HG03457 (cell line): ENCODE results near the gene MYBPHL.

Experiments
- ATAC-seq: cut with Tn5 transposase; IDR thresholded peaks from one replicate; pipeline ENCODE4 v1.9.1; 2021; ENCODE audit warnings: moderate number of reproducible peaks; ENCODE audit not compliant: unreplicated experiment

The MYBPHL gene, protein sequence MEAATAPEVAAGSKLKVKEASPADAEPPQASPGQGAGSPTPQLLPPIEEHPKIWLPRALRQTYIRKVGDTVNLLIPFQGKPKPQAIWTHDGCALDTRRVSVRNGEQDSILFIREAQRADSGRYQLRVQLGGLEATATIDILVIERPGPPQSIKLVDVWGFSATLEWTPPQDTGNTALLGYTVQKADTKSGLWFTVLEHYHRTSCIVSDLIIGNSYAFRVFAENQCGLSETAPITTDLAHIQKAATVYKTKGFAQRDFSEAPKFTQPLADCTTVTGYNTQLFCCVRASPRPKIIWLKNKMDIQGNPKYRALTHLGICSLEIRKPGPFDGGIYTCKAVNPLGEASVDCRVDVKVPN

DNA sequence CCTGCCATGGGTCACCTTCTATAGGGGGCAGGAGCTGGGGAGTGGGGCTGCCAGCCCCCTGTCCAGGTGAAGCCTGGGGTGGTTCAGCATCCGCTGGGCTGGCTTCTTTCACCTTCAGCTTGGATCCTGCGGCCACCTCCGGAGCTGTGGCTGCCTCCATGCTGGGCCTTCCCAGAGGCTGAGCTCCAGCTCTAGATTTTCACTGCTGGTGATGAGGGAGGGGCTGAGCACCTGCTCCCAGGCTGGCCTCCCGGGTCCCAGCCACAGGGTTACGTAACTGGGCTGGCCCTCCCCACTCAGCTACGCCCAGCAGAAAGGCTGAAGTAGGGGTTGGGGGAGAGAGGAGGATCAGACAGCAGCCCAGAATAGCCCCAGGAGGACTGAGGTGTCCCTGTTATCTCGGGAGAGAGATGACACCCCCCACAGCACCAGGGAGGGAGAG is at the start of gene MYBPHL:
MYBPHL (minus strand) TSS at position 180 of the 442 bp plus-strand sequence; CDS start at position 160, 20 bp downstream.
- ATAC-seq, result no peak

DNA sequence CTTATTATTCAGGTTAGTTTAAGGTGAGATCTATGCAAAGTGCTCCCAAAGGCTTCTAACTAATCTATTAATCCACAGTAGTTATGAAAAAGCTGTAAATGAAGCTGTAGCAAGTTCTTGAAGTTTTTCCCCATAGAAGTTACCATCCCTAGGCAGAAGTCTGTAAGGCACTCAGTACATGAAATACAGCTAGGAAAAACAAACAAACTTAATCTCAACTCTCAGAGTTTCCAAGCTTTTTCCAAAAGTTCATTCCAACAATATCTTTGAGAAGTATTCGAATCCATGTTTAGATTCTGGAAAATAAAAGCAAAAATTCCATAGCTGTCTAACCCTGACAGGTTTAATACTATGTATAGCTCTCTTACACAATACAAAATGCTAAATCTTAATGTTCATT is 49.7 kb upstream of the MYBPHL start:
- ATAC-seq, result no peak

DNA sequence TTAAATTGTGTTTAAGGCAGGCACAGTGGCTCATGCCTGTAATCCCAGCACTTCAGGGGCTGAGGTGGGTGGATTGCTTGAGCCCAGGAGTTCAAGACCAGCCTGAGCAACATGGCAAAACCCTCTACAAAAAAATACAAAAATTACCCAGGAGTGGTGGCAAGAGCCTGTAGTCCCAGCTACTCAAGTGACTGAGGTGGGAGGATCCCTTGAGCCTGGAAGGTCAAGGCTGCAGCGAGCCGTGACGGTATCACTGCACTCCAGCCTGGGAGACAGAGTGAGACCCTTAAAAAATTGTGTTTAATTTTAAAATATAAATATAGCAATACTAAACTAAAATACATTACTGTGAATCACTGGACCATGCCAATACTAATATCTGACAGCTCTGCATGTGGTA is 48.1 kb upstream of the MYBPHL start:
- ATAC-seq, result no peak

DNA sequence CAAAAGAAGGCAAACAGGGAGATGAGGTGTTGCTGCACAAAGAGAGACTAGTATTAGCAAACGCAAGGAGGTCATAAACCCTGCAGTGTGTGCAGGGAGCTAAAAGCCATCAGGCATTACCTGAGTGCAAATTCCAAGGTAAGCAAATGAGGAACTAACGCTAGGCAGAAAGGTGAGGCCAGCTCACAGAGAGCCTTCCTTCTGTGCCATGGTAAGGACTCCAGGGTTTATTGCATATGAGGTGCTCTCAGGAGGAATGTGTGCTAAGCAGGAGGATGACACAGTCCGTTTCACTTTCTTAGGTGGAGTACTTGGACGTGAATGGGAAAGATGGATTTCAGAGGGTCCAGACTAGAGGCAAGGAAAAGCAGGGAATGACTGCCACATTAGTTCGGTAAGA is 44.6 kb upstream of the MYBPHL start:
- no peak for ATAC-seq

DNA sequence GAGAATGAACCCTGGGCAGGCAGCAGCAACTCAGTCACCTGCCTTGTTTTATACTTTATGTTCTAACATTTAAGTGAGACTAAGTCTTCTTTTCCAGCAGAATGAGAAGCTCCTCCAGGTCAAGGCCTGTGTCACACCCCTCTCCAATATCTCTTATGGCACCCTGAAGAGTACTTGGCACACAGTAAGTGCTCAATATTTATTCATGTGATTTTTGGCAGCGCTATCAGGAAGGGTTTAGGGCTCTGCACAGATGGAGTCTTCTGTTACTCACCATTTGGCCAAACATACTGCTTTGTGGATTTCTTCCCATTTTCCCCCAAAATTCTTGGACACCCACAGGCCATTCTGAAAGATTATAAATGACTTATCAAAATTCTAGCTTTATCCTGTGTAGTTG is 43.8 kb upstream of the MYBPHL start:
- ATAC-seq, result no peak

DNA sequence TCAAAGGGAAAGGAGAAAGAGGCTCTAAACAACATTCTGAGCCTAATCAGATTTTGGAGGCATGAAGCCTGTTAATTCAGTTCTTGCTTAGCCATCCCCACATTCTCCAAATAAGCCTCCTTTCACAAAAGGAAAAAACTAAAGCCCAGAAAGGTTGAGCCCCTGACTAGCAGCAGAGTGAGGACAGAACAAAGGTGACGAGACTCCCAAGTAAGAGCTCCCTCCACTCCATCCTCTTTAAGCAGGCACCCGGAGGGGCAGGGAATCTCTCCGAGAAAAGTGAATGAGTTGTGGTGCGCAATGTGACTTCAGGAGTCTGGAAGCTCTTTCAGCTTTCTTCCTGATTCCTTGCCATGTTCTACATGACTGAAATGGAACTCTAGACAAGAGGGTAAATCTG is 43.4 kb upstream of the MYBPHL start:
- no peak for ATAC-seq

DNA sequence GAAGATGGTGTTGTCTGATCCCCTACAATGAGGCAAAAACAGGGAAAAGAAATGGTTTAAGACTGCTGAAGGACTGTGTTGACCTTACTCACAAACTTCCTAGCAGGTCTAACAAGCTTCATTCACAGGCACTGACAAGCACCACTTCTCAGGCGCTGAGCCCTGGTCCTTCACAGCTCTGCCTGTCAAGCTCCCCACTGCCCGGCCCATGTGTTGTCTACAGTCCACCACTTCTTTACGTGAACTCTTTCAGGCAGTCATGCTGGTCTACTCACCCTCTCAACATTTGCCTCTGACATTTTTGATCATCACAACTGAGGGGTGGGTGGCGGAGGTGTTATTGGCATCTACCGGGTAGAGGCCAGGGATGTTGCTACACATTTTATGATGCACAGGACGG is 40.7 kb upstream of the MYBPHL start:
- ATAC-seq, result no peak

DNA sequence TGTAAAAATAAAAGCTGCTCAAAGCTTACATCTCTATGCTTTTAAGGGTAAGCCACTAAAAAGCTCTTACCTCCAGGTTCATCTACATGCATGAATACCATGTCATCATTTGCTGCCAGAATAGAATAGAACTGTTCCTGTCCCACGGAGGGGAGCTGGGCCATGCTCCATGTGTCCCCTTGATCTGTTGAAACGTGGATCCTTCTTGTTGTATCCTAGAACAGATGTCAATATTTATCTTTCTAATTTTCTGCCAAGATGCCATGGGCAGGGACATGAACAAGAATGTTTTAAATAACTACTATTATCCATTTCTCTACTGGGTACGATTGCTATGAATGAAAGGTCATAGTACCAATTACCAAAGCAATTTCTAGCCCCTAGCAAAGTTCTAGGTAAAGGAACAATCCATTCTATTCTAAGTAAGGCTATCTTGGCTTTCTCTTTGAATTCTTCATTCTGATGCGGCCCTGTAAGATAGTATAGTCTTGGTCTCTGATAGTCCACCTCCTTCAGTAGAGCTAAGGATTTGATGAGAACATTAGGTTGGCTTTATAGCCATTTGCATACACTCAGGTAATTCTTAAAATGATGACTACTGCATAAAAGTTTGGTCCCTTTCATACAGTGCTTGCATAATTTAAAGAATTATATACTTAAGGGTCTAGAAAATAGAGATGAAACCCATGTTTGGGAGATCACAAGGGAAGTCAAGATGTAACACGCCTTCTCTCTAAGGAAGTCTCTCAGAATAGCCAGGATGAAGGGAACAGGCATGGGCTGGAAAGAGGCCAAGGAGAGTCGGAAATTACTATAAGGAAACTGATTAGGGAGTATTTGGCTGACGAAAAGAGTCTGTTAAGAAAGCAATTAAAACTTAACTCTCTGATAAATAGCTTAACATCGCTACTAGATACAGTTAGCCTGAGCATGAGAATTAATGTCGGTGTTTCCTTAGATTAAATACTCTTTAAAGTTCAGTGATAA is 35.4 kb upstream of the MYBPHL start:
- no peak for ATAC-seq

DNA sequence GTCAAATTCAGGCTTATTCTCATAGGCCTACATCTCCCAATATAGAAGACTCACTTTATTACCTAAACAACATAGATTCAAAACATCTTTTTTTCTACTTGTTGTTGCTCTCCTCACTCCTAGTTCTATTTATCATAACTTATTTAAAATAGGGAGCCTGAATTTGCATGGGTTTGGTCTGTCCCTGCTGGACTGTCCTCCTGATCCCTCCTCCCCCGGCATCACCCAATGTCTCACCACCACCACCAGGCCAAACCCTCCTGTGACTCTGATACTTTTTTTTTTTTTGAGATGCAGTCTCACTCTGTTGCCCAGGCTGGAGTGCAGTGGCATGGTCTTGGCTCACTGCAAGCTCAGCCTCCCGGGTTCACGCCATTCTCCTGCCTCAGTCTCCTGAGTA is 31.8 kb upstream of the MYBPHL start:
- ATAC-seq, result no peak

DNA sequence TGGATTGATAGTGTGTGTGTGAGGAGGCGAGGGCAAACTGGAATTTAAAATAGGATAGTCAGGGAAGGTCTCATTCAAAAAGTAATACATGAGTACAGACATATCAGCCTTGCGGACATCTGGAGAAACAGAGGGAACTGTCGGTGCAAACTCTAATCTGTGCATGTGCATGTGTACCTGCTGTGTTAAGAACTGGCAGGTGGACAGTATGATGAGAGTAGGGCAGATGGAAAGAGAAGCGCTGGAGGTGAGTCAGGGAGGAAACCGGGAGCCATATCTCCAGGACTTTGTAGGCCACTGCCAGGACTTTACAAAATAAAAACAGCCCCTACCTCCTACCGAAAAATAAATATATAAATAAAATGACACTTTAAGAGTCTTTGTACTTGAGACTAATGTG is 31.3 kb upstream of the MYBPHL start:
- ATAC-seq, result no peak

DNA sequence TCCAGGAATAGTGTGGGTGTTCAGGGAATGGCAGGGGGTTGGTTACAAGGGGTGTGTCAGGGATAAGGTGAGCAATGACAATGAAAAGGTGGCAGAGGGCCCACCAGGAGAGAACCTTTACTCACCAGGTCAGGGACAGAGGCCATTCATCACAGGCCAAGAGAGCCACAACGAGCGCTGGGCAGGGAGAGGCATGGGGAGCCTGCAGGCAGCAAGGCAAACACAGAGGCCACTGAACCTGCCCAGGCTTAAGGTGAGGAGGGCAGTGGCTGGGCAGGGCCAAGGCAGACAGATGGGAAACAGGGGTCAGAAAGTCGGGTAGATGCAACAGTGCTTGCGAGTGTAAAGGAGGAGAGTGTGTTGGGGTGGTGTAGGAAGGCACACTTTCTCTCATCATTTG is 28.3 kb upstream of the MYBPHL start:
- no peak for ATAC-seq

DNA sequence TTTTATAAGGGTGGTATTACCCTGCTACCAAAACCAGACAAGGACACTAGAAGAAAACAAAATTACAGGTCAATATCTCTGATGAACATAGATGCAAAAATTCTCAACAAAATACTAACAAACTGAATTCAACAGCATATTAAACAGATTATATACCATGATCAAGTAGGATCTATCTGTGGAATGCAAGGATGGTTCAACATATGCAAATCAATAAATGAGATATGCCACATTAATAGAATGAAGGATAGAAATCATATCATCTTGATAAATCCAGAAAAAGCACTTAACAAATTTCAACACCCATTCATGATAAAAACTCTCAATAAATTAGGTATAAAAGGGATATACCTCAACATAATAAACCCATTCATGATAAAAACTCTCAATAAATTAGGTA is 24.3 kb upstream of the MYBPHL start:
- ATAC-seq, result no peak

DNA sequence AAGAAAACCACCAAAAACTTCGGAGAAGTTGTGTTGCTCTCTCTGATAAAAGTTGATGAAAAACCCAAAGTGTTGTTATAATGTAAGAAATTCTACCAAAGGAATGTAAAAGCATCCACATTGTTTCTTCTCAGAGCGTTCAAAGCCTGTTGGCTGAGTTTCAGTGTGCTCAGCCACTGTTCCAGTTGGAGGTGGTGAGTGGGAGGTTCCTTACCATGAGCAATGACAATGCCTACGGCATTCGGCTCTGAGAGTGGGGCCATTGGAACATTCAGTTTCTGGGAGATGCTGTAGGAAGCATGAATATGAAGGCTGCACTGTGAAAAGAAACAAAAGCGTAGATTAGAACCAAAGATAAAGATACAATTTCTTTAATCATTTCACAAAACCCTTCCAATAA is 20.5 kb upstream of the MYBPHL start:
- no peak for ATAC-seq

DNA sequence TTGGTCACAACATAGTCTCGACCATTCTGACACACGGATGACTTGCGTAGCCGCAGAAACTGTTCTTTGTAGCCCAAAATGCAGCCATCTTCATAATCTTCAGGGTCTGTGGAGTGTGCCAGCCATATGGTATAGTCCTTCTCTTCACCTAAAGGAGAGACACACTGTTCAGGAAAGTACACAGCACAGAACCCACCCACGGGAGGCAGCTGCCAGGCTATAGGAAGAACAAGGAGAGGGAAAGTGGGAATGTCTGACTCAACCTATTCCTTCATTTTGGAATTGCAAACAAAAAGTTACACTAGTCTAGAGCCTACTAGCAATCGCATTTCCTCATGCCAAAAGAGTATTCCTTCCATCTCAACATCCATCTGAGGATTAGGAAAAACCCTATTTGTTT is 16.2 kb upstream of the MYBPHL start:
- no peak for ATAC-seq

DNA sequence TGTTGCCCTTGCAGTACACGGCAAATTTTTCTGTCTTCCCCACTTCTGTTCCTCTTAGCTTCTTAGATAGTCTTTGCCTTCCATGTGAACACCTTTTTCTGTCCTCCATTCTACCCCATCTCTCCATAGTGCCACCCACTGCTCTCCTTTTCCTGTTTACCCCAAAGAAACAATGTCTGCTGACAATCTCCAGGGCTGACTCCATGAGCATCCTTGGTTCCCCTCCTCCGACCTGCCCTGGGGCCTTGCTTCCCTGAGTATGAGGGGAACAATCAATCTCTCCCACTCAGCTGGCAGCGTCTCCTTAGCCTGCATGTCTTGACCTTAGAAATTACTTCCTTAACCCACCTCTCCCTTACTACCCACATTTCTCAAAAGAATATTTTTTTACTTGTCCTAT is 12.3 kb upstream of the MYBPHL start:
- no peak for ATAC-seq

DNA sequence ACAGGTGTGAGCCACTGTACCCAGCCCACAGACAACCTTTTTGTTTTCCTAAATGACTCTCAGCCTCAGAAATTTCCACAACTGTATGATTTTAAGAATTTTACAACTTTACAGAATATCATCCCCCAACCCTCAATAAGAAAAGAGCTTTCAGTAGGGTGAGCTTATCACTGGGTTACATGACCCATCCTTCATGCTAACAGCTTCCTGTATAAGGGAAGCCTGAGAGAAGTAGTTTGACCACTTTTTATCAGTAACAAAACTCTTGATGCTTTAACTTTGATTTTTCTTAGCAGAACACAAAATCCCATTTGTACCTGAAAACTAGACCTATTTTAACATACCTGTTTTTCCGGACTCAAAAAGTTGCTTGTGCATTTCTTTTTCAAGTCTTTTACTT is 9.7 kb upstream of the MYBPHL start:
- ATAC-seq, result no peak

DNA sequence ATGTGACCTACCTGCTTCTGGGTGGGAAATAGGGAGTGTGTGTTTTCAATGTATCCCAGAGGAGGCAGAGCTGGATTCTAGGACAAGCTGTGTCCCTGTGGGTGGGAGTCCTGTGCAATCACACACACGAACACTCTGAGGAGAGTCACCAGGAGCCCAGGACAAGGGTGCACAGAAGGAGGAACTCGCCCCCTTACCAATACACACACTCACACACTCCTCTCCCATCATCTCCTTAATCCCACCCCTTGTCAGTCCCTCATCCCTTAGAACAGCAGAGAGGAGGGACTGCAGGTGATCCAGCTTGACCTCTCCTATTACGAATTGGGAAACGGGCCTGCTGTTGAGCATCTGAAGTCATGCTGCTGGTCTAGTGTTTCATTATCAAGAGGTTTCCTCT is 8.5 kb upstream of the MYBPHL start:
- ATAC-seq, result no peak

DNA sequence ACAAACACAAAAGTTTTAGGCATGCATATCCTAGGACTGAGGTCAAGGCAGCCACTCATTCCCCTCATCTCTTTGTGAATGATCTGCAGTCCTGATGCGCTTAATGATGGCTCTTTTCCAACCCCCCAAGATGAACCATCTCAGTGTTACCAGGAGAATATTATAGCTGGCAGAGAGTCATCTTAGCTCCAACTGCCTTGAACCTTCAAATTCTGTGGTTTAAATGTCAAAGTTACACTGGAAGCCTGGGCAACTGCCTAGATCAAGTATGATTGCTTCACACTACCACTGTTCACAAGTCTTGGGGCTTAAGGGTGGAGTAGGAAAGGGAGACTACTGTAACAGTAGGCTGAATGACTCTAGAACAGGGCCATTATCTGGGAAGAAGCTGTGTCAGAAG is 8.0 kb upstream of the MYBPHL start:
- no peak for ATAC-seq

DNA sequence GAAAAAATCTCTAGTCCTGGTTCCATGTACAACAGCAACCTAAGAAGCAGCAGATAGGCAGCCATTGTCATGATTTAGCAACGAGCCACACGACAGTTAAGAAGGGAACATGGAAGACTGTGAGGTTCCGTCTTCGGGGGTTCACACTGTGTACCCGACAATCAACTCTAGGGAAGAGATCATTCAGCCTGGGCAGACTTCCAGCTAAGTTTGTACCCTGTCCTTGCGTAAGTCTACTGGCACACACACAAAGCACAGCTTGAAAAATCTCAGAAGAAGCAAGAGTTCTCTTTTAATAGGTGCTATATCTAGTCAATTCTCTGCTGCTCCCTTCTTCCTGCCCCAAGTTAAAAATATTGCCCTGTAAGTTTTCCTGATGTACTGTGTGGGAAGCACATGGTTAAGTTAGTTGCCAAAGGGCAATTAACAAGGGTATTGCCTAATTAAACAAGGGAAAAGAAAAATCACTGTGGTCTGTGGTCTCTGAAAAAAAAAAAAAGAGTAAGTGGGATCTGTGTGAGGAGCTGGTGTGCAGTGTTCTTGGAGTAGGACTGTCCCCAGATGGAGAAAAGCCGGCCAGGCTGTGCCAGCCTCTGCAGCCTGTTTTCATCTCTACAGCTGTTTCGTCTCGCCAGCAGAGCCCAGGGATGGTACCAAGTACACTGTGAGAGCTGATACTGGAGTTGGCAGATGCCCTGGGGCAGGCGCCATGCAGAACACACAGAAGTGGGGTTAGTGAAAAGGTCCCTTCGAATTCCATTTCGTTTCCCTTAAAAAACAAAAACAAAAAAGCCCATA is 6.4 kb upstream of the MYBPHL start:
- no peak for ATAC-seq

DNA sequence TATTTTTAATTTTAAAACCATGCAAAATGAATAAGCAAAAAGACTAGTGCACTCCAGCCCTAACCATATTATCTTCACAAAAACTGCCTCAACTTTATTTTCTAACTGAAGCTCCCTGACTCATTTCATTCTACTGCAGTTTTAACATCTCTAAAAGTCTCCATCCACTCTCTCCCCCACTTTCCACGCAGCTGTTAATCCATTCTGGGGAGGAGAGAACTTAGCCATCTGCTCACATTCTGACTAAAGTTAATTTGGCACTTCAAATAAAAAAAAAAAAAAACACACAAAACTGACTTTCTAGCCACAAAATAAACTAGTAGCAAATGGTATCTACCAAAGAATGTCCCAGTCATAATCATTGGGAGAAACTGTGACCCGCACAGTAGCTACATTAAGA is 5.4 kb upstream of the MYBPHL start:
- no peak for ATAC-seq

DNA sequence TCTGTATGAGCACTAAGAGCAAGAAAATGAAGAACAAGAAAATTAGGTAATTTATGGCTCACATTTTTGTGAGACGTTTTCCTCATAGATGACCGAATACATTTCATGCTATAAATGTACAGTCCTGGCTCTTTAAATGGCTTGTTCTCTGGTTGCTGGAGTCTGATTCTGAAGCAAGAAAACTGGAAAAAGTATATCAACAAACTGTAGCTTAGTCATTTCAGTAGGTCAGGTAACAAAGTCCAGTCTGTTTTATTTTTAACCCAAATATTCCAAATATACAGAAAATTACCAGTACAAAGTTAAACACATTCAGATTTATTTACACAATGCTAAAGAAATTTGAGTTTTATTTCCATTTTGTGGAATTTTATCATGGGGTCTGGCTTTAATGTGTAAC is 2.5 kb upstream of the MYBPHL start:
- ATAC-seq, result no peak
